GM18861 (cell line): Measurements from ENCODE around the gene ATP2B2.

Experiments
- ATAC-seq: cut with Tn5 transposase; IDR thresholded peaks from one replicate; pipeline ENCODE4 v1.9.1; 2021; ENCODE audit not compliant: unreplicated experiment

The ATP2B2 gene

DNA sequence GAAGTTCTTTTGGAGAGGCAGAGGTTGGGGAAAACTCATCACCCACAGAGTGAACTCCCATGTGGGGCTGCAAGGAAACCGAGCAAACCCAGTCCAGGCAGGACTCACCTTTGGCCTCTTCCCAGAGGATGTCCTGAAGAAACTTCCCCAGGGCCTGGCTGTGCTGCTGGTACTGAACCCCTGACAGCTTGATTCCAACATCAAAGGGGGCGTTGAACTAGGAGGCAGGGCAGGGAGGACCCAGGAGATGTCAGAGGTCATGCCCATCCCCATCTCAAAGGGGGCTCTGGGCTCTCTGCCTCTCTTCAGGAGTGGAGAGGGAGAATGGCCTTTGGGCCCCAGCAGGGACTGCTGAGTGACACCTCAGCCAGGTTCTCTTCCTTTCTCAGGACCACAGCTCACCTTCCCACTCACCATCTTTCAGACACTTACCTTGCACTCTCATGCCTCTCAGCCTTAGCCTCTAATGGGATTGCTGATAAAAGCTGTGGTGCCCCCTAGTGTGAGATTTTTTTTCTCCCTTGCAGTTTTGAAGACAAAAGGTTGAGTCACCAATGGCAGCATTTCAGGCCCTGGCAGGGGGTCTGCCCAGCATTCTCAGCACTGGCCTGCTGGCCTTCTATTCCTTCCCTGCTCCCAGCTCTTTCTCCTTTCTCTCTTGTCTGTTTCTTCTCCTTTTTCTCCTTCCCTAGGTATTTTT lies 218.6 kb downstream of the ATP2B2 start:
- no peak for ATAC-seq

DNA sequence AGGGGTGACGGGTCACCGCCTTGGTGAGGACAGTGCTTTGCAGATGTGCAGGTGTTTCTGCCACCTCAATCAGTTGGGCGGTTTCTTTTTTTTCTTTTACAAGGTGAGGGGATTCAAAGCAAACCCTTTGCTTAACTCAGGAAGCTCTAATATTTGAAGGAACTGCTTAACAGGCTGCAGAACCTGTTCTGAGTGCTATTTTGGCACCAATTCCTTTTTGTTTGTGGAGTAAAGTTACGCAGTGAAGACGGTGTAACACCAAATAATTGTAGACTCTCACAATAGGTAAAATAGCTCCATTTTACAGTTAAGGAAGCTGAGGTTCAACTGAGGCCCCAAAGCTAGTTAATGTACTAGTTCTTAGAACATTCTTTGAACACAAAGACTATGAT lies 219.3 kb downstream of the ATP2B2 start:
- no peak for ATAC-seq

DNA sequence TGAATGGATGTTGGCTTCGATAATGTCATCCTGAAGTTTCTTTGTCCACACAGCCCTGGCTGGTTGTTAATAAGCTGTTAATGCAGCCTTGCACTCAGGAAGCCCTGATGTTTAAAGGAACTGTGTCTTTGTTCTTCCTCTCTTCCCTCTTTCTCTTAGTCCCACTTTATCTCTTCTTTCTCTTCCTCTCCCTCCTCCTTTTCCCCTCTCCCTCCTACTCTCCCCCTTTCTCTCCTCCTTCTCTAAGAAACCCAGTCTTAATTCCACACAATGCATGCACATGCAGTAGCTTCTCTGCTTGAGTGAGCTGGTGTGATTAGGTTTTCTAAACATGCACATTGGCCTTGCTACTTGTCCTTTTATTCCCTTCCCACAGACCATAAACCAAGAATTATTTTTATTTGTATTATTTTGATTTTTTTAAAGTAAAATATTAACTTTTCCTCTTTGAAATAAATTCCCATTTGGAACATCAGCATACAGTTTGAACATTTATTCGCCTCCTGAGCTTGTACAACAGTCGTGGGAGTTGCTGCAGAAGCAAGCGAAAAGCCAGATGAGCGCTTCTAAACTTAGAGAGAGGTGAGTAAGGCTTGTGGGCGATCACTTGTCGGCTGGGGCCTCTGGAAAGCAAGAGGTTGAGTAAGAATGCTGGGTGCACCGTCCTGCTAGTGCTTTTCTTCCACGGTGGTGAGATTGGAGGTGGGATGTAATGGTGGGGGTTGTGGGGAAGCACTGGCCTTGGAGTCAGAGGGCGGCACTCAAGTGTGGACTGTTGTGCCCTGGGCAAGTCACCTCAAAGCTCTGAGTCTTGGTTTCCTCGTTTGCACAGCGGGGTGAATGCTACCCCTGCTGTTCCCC lies 219.9 kb downstream of the ATP2B2 start:
- no peak for ATAC-seq

DNA sequence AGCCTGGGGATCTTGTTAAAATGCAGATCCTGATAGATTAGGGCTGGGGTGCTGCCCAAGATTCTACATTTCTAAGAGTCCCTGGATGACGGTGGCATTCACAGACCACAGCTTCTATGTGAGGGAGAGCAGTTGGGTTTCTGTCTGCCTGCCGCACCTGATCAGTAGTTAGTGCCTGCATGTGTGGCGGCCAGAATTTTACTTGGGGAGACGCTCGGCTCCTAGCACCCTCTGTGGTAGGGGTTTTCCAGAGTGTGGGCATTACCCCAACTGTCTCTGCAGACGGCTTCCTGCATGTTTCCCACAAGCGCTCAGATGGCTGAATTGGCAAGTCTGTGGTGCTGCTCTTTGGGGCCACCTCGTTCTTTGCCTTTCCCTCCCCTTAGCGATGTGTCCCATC lies 220.9 kb downstream of the ATP2B2 start:
- ATAC-seq: no peak

DNA sequence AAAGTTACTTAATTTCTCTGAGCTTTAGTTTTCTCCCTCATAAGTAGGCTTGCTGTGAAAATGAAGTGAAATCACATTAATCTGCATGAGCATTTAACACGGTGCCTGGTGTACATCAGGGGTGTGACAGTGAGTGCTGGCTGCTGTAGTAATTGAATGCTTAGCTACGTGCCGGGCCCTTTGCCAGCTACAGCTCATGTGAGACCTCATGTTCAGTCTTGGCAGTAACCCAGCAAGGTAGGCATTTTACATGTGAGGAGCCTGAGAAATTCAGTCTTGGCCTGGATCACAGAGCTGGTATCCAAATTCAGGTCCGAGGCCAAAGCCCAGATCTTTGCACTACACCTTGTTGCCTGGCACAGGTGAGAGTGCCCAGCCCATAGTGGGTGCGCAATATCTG lies 221.7 kb downstream of the ATP2B2 start:
- no peak for ATAC-seq

DNA sequence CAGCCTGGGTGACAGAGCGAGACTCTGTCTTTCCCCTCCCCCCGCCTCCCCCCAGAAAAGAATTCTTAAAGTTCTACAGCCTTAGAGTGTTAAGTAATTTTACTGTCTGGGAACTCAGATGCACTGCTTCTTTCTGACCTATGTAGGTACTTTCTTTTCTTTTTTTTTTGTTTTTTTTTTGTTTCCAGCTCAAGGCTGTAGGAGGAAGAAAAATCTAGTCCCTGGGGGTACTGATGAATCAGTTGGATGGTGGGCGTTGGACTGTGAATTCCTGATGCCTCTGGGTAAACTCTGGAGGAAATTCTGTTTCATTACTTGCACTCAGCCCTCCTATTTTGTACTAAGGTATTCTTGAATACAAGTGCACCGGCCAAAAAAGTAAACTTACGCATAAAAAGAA lies 223.4 kb downstream of the ATP2B2 start:
- ATAC-seq: no peak

DNA sequence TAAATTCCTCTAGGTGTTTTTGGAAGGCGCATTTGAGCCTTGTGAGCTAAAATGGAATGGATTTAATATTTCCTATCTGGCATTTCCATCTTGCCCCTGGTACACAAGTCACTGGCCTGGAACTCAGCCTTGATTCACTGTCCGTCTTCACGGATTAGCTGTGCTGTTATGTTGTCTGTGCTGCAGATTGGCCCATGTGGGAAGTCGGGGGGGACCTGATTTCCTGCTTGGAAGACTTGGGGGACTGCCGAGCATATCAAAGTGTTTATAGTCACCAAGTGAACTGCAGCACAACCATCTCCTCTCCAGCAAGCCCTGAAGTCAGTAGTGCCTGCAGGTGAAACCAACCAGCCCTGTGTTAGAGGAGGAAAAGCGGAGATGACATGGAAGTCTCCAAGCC lies 224.8 kb downstream of the ATP2B2 start:
- no peak for ATAC-seq

DNA sequence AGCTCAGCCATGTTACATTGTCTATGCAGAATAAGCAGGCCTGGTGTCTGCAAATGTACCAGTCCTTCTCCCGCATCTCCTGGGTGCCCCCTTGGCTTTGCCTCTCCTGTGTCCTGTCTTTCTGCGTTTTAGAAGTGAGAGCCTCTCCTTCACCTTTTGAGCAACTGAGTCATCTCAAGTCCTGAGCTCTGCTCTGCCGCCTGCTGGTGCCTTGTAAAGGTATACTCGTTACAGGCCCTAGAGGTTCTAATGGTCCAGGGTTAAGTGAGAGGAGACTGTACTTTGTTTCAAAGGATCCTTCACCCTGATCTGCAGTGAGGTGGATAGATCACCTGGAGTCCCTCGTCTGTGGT lies 225.2 kb downstream of the ATP2B2 start:
- ATAC-seq: no peak

DNA sequence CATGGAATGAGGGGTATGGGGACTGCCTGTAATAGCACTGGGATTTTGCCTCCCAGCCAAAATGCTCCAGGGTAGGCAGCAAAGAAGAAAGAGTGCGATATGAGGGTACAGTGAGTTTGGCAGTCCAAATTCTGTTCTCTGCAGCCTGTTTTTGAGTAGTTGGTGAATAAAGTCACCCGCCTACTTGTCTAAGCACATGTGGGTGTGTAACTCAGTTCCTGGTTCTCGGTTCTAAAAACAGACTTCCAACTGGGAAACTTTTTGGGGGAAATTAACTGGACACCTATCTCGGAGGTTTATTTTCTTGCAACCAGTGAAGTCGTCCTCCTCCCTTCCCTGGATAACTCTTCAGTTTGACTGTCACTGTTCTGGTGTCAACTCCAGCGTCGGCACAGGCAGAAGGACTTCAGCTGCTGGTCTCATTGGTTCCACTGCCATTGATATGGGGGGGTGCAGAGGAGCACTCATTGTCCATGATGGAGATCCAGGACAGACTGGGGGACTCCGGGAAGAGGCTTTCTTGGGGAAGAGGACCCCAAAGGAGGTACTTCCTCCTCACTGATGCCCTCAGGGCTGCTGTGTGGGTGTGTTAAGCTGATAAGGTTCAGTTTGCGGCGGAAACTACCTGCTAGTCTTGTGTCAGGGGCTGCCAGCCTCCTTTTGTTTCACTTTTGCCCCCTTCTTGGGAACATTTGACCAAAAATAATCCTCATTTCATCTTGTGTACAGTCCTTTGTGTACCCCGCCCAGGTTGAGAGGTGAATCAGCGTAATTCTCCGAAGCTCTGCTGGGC lies 225.8 kb downstream of the ATP2B2 start:
- ATAC-seq: no peak

DNA sequence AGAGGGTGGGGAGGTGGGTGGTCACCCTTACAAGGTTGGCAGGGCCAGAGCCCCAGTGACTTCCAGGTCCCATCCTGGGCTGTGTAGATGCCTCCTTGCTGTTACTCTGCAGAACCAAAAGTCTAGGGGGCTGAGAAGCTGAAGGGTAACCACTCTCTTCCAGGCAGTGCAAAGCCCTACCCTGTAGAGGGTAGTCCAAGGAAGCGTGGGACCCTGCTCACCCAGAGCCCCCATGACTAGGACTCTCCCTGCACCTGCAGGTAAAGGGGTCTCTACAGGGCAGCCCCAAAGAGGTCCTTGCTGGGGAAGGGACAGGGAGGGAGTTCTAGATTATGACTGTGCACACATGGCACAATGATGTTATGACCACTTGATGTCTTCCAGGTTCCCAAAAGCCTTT lies 226.9 kb downstream of the ATP2B2 start:
- no peak for ATAC-seq

DNA sequence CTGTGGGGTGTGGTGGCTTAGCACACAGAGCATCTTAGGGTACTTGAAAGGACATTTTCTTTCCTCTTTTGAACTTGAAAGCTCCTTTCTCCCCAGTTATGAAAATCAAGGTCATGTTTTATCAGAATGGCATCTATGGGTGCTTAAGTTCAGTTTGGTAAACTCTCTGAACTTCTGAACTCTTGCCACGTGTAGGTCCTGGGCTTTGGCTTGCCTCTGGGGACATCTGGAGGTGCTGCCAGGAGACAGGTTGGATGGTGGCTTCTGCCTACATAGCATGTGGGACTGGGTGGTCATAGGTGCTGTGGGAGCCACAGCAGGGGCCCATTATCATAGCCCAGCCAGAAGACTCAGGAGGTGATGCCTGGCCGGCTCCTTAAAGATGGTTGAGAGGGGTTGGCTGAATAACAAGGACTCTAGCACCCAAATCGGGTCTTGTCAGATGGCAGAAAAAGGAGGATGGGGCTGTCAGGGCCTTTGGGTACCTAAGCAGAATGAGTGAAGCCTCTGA lies 228.2 kb downstream of the ATP2B2 start:
- no peak for ATAC-seq

DNA sequence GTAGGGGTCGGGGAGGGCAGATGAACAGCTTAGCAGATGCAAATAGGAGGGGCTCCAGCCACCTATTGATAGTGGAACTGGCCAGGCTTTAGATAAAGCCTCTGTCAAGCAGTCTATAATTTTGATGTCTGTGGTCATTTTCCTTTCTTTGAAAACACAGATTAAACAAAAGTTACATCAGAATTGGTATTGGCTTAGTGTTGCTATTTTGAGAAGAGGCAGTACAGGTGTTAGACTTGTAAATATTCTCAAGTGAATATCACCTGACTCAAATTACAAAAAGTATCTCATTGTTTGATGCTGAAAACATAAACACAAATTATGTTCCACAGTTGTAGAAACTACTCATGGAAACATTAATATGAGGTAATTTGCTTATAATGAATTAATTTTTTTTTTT lies 230.8 kb downstream of the ATP2B2 start:
- no peak for ATAC-seq
